ENCODE data around the gene KRTAP6-2. TPM values are rescaled to one million over a fixed set of nuclear protein-coding genes. Genes with fewer than 3 reads are reported as not detected.

Gene KRTAP6-2
- polyA plus RNA-seq, 1 of the 3 experiments (the other 2 are of a cell fraction) = not detected

DNA sequence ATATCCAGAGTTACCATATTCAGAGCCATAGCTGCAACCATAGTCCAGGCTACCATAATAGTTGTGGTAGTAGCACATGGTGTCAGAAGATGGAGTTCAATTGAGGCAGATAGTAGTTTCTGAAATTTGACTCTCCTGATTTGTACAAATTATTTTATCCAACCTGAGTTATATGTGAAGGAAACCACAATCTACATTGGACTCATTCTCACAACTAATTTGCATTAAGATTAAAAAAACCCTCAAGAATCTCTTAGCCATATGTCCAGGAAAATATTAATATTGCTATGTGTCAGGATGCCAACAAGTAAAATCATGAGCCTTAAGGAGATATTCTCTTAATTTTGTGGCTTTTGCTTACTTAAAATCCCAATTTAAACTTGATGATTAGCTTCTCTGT lies 8.4 kb downstream of the KRTAP6-2 start, which contains the start of gene KRTAP22-2:
TSS of gene KRTAP22-2 (minus strand) at position 101 of the 400 bp plus-strand sequence.
- H3K4me3 ChIP-seq (ENCODE audit: low read depth in 2 of 2, low read length in 1 of 2) = no peak within 1 kb of the TSS
- CTCF ChIA-PET = no interaction called here
- POLR2A ChIA-PET = no interaction called here
- H3K4me1 ChIP-seq (ENCODE audit: control insufficient read depth in 1 of 2, insufficient read depth in 2 of 2, low read depth in 1 of 2, low read length in 1 of 2) = no peaks in the 10 kb centered on the region
- H3K9me2 ChIP-seq = no peaks in the 10 kb centered on the region
- no peak within 1 kb of the TSS for H3K27ac ChIP-seq (ENCODE audit: low read depth in 2 of 2, low read length in 1 of 2)
- H4K20me1 ChIP-seq (ENCODE audit: insufficient read depth) = no peaks in the 10 kb centered on the region
- H3K36me3 ChIP-seq (replicated peaks in 1 of 2; ENCODE audit: control insufficient read depth in 1 of 2, insufficient read depth in 2 of 2, low read length in 1 of 2) = no peaks in the 10 kb centered on the region
- no peak for DNase-seq
- no peaks in the 10 kb centered on the region for H3F3A ChIP-seq (replicated peaks; ENCODE audit: insufficient read depth)
- H3K4me2 ChIP-seq = no peak within 1 kb of the TSS
- no peak within 1 kb of the TSS for H3K9ac ChIP-seq
- no peaks in the 10 kb centered on the region for H3K27me3 ChIP-seq (ENCODE audit: insufficient read depth)
- H3K79me2 ChIP-seq (ENCODE audit: insufficient read depth) = no peaks in the 10 kb centered on the region
- TF ChIP-seq MEF2A (IDR thresholded peaks at IDR 0.05; ENCODE audit: borderline replicate concordance, low read depth) = no peak
- TF ChIP-seq MXI1 (IDR thresholded peaks at IDR 0.05; ENCODE audit: low read depth, low read length) = no peak
- TF ChIP-seq GATA2 (CRISPR knock-in tag; IDR thresholded peaks at IDR 0.05) = no peak
- no peak for TF ChIP-seq RXRA (IDR thresholded peaks at IDR 0.05; ENCODE audit: borderline replicate concordance, low read depth)
- no peak for TF ChIP-seq EP300 (IDR thresholded peaks at IDR 0.05; ENCODE audit: borderline replicate concordance in 1 of 2, low read depth in 1 of 2, low read length in 1 of 2)
- TF ChIP-seq SMC3 (IDR thresholded peaks at IDR 0.05; ENCODE audit: low read depth, low read length) = no peak
- TF ChIP-seq, protein P1, sequence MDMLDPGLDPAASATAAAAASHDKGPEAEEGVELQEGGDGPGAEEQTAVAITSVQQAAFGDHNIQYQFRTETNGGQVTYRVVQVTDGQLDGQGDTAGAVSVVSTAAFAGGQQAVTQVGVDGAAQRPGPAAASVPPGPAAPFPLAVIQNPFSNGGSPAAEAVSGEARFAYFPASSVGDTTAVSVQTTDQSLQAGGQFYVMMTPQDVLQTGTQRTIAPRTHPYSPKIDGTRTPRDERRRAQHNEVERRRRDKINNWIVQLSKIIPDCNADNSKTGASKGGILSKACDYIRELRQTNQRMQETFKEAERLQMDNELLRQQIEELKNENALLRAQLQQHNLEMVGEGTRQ (IDR thresholded peaks at IDR 0.05; ENCODE audit: borderline replicate concordance, low read depth, low read length) = no peak
- TF ChIP-seq FOXJ3 (CRISPR knock-in tag; IDR thresholded peaks at IDR 0.05) = no peak
- TF ChIP-seq, protein P2, sequence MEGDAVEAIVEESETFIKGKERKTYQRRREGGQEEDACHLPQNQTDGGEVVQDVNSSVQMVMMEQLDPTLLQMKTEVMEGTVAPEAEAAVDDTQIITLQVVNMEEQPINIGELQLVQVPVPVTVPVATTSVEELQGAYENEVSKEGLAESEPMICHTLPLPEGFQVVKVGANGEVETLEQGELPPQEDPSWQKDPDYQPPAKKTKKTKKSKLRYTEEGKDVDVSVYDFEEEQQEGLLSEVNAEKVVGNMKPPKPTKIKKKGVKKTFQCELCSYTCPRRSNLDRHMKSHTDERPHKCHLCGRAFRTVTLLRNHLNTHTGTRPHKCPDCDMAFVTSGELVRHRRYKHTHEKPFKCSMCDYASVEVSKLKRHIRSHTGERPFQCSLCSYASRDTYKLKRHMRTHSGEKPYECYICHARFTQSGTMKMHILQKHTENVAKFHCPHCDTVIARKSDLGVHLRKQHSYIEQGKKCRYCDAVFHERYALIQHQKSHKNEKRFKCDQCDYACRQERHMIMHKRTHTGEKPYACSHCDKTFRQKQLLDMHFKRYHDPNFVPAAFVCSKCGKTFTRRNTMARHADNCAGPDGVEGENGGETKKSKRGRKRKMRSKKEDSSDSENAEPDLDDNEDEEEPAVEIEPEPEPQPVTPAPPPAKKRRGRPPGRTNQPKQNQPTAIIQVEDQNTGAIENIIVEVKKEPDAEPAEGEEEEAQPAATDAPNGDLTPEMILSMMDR (IDR thresholded peaks at IDR 0.05) = no peak
- no peak for TF ChIP-seq TAF1 (IDR thresholded peaks at IDR 0.05; ENCODE audit: borderline replicate concordance, low read depth, low read length)
- TF ChIP-seq POLR2AphosphoS5 (IDR thresholded peaks at IDR 0.05; ENCODE audit: low read depth, low read length) = no peak
- TF ChIP-seq, protein P3, sequence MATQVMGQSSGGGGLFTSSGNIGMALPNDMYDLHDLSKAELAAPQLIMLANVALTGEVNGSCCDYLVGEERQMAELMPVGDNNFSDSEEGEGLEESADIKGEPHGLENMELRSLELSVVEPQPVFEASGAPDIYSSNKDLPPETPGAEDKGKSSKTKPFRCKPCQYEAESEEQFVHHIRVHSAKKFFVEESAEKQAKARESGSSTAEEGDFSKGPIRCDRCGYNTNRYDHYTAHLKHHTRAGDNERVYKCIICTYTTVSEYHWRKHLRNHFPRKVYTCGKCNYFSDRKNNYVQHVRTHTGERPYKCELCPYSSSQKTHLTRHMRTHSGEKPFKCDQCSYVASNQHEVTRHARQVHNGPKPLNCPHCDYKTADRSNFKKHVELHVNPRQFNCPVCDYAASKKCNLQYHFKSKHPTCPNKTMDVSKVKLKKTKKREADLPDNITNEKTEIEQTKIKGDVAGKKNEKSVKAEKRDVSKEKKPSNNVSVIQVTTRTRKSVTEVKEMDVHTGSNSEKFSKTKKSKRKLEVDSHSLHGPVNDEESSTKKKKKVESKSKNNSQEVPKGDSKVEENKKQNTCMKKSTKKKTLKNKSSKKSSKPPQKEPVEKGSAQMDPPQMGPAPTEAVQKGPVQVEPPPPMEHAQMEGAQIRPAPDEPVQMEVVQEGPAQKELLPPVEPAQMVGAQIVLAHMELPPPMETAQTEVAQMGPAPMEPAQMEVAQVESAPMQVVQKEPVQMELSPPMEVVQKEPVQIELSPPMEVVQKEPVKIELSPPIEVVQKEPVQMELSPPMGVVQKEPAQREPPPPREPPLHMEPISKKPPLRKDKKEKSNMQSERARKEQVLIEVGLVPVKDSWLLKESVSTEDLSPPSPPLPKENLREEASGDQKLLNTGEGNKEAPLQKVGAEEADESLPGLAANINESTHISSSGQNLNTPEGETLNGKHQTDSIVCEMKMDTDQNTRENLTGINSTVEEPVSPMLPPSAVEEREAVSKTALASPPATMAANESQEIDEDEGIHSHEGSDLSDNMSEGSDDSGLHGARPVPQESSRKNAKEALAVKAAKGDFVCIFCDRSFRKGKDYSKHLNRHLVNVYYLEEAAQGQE (IDR thresholded peaks at IDR 0.05; ENCODE audit: low read depth, low read length) = no peak
- TF ChIP-seq NFIC (IDR thresholded peaks at IDR 0.05; ENCODE audit: borderline replicate concordance) = no peak
- TF ChIP-seq YY1 (IDR thresholded peaks at IDR 0.05; ENCODE audit: low read depth) = no peak
- TF ChIP-seq, protein P4, sequence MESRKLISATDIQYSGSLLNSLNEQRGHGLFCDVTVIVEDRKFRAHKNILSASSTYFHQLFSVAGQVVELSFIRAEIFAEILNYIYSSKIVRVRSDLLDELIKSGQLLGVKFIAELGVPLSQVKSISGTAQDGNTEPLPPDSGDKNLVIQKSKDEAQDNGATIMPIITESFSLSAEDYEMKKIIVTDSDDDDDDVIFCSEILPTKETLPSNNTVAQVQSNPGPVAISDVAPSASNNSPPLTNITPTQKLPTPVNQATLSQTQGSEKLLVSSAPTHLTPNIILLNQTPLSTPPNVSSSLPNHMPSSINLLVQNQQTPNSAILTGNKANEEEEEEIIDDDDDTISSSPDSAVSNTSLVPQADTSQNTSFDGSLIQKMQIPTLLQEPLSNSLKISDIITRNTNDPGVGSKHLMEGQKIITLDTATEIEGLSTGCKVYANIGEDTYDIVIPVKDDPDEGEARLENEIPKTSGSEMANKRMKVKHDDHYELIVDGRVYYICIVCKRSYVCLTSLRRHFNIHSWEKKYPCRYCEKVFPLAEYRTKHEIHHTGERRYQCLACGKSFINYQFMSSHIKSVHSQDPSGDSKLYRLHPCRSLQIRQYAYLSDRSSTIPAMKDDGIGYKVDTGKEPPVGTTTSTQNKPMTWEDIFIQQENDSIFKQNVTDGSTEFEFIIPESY (IDR thresholded peaks at IDR 0.05; ENCODE audit: borderline replicate concordance, low read depth) = no peak
- TF ChIP-seq, protein P5, sequence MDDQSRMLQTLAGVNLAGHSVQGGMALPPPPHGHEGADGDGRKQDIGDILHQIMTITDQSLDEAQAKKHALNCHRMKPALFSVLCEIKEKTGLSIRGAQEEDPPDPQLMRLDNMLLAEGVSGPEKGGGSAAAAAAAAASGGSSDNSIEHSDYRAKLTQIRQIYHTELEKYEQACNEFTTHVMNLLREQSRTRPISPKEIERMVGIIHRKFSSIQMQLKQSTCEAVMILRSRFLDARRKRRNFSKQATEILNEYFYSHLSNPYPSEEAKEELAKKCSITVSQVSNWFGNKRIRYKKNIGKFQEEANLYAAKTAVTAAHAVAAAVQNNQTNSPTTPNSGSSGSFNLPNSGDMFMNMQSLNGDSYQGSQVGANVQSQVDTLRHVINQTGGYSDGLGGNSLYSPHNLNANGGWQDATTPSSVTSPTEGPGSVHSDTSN (IDR thresholded peaks at IDR 0.05) = no peak
- TF ChIP-seq EZH2phosphoT487 (IDR thresholded peaks at IDR 0.05; ENCODE audit: borderline replicate concordance, low read depth) = no peak
- no peak for TF ChIP-seq GABPA (IDR thresholded peaks at IDR 0.05; ENCODE audit: low read depth)
- no peak within 1 kb of the TSS for H2AFZ ChIP-seq (ENCODE audit: low read depth)
- no peaks in the 10 kb centered on the region for H3K9me3 ChIP-seq
